Testis (tissue), 2 donors: ENCODE results near the gene PRKCI.

Source experiments
- POLR2A ChIP-seq: fragments of 450-650 bp; IDR thresholded peaks from one replicate; pipeline ENCODE4 v1.6.1; 2017; ENCODE audit warnings: antibody characterized with exemption, mild to moderate bottlenecking, moderate library complexity
- TF ChIP-seq, protein P1 (sequence below), 3 experiments: fragments of 450-650 bp in 2 of 3; fragments of 200-600 bp in 1 of 3; sonication (generic) in 1 of 3; IDR thresholded peaks; one replicate each; pipeline ENCODE4 v1.5.1; 2016 to 2019; ENCODE audit warnings: antibody characterized with exemption in 3 of 3, mild to moderate bottlenecking in 2 of 3, moderate library complexity in 1 of 3

DNA sequence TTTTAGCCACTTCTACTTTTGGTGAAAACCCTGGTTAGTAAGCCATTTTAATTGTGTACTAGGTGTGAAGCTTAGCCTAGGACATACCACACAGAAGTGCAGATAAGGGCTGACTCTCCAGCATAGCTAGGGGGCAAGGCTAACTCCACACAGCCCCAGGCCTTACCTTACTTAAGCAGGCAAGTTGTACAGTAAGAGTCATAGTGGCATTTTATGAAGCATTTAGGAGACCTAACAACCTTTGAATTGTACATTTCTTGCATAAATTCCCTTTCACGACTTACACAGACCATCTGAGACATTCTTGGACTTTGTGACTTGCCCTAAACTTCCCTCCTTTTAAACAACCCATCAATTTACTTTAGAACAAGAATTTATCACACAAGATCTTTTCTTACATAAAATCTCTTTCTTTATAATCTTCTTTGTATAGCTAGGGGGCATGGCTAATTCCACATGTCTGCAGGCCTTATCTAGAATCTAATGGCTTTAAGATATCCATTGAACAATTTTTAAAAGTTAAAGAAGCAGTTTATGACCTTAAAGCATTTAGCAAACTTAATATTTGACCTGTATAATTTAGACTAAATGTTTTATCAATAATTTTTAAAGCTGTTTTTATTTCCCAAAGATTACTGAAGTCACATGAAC, 116.6 kb downstream of the PRKCI start:
- TF ChIP-seq, protein P1, sequence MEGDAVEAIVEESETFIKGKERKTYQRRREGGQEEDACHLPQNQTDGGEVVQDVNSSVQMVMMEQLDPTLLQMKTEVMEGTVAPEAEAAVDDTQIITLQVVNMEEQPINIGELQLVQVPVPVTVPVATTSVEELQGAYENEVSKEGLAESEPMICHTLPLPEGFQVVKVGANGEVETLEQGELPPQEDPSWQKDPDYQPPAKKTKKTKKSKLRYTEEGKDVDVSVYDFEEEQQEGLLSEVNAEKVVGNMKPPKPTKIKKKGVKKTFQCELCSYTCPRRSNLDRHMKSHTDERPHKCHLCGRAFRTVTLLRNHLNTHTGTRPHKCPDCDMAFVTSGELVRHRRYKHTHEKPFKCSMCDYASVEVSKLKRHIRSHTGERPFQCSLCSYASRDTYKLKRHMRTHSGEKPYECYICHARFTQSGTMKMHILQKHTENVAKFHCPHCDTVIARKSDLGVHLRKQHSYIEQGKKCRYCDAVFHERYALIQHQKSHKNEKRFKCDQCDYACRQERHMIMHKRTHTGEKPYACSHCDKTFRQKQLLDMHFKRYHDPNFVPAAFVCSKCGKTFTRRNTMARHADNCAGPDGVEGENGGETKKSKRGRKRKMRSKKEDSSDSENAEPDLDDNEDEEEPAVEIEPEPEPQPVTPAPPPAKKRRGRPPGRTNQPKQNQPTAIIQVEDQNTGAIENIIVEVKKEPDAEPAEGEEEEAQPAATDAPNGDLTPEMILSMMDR (IDR thresholded peaks at IDR 0.05) = no peak
- no peak for TF ChIP-seq POLR2A
